Measurements from ENCODE around the gene DUSP9.
"Not testable (repeated sequence)": the region's sequence is repeated elsewhere in the genome, so short reads cannot be mapped to it uniquely, and the experiment has no call there.

Gene DUSP9

DNA sequence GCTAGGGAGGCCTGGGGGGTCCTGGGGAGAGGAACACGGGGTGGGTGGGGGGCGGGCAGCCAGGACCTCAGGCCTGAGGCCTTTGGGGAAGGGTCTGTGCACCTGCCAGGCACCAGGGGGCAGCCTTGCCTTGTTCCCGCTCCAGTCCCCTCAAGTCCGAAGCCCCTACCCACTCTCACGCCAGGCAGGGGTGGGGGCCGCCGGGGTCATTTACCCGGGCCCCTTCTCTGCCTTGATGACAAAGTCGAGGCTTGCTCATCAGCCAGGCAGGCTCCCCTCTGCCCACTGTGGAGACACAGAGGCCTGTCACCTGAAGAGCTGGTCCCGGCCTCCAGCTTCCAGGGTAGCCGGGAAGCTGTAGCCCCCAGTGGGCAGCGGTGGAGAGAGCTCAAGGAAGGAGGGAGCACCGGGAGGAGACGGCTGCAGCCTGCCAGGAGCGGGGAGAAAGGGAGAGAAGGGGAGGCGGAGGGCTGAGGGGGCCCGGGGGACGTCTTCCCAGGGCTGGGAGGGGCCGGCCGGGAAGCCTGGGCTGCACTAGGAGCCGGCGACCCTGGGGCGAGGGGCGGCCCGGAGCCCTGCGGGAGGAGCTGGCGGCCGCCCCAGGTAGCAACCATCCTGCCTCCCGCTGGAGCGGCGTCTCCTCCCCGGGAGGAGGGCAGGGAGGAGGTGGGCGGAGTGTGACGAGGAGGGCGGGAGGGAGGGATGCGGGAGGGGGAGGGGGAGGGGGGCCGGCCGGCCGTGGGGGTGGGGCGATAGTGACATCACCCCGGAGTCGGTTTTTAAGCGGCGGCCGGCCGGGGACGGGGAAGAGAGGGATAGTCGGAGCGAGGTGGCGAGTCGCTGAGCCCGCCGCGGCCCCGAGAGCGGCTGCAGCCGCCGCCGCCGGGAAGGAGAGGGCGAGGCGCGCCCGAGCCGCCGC is 40.4 kb downstream of the DUSP9 start, which contains the start of gene SLC6A8:
Gene SLC6A8 (plus strand): TSS at position 806 of the 919 bp plus-strand sequence. CDS start 649 bp downstream, outside the sequence.
- in situ Hi-C loops (cut with MboI; ENCODE audit: low pct_unique_long_range_greater_than_20kb, low sequenced_read_pairs): no loop called here
- peak; percentile 58 for DNase-seq

DNA sequence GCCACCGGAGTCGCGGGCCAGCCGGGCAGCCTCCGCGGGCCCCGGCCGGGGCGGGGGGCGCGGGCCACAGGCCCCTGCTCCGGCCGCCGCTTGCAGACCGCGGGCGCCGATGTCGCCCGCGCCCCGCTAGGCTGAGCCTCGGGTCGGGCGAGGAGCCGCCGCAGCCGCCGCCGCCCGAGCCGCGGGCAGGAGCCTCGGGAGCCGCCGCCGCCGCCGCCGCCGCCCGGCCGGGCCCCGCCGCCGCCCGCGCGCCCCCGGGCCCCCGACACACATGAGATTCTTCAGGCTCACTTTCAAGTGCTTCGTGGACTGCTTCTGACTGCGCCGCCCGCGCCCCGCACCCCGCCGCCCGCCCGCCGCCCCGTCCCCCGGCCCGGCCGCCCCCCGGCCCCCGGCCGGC is 41.1 kb downstream of the DUSP9 start:
- in situ Hi-C loops (cut with MboI; ENCODE audit: low pct_unique_long_range_greater_than_20kb, low sequenced_read_pairs): no loop called here
- no peak for DNase-seq

DNA sequence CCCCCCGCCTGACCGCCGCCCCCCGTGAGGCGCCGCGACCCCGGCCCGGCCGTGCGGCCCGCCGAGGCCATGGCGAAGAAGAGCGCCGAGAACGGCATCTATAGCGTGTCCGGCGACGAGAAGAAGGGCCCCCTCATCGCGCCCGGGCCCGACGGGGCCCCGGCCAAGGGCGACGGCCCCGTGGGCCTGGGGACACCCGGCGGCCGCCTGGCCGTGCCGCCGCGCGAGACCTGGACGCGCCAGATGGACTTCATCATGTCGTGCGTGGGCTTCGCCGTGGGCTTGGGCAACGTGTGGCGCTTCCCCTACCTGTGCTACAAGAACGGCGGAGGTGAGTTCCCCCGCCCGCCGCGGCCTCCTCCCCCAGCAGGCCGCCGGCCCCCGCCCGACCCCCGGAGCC is 41.5 kb downstream of the DUSP9 start:
- in situ Hi-C loops (cut with MboI; ENCODE audit: low pct_unique_long_range_greater_than_20kb, low sequenced_read_pairs): no loop called here
- no peak for DNase-seq

DNA sequence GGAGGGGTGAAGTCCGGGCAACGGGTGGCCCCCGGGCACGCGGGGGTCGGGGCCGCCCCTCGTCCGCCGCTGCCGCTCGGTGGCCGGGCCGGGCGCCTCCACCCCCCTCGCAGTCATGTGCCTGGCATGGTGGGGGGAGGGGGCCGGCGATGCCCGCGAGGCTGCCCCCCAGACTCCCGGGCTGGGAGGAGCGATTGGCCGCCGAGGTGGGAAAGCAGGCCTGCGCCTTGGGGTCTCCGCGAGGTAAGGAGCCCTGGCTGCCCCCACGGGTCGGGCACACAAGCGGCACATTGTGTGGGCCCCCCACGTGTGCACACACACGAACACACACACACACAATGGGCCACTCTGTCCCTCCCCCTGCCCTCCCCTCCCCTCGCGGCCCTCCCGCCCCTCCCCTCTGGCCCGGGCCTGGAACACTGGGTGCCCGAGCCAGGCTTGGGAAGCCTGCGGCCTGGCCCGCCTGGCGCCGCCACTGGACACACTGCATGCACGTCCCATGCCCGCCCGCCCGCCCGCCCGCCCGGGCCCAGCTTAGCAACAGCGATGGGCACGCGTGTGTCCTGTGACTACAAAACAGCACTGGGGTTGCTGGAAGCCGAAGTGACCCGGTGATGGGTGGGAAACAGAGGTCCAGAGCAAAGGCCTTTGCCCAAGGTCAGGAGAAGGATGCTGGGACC is 42.0 kb downstream of the DUSP9 start:
- in situ Hi-C loops (cut with MboI; ENCODE audit: low pct_unique_long_range_greater_than_20kb, low sequenced_read_pairs): no loop called here
- DNase-seq: no peak

DNA sequence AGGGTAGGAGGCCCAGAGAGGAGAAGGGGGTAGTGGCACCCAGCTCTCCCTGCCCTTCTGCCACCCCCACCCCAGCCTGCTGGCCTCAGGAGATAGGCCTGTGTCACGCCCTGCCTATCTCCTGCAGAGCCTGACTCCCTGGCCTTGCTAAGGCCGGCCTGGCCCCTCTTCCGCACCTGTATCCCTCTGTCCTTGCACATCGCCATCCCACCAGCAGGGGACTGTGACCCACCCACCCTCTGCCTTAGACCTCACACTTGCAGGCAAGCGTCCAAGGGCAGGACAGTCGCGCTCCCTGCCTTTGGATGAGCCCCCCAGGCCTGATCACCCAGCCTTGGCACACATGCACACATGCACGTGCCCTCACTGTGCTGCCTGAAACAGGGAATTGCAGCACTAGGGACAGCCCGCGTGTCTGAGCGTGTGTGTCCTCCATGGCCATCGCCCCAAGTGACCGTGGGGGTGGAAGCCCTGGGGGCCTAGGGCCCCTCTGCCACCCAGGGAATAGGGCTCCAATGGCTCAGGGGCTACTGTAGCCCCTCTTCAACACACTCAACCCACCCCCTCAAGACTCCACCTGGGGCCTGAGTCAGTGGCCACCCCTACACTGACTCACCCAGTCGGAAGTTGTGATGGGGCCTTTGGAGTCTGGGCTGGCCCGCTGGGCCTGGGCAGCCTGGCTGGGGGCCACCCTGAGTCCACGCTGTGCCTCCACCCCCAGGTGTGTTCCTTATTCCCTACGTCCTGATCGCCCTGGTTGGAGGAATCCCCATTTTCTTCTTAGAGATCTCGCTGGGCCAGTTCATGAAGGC is 42.9 kb downstream of the DUSP9 start:
- in situ Hi-C loops (cut with MboI; ENCODE audit: low pct_unique_long_range_greater_than_20kb, low sequenced_read_pairs): no loop called here
- DNase-seq: no peak

DNA sequence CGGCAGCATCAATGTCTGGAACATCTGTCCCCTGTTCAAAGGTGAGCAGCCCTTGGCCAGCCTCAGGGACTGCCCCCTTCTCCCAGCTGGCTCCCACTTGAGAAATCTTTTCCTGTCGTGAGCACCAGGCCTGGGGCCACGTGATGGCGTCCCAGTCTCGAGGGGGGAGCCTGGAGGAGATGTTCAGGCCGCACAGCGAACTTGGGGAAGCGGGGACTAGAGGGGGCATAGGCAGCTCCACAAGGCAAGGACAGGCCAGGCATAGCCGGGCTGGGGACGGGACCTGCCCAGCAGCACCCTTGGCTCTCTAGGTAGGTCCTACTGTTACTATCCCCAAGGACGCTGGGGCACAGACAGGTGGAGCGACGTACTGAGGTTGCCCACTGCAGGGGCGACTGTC is 43.5 kb downstream of the DUSP9 start:
- in situ Hi-C loops (cut with MboI; ENCODE audit: low pct_unique_long_range_greater_than_20kb, low sequenced_read_pairs): no loop called here
- DNase-seq: no peak

DNA sequence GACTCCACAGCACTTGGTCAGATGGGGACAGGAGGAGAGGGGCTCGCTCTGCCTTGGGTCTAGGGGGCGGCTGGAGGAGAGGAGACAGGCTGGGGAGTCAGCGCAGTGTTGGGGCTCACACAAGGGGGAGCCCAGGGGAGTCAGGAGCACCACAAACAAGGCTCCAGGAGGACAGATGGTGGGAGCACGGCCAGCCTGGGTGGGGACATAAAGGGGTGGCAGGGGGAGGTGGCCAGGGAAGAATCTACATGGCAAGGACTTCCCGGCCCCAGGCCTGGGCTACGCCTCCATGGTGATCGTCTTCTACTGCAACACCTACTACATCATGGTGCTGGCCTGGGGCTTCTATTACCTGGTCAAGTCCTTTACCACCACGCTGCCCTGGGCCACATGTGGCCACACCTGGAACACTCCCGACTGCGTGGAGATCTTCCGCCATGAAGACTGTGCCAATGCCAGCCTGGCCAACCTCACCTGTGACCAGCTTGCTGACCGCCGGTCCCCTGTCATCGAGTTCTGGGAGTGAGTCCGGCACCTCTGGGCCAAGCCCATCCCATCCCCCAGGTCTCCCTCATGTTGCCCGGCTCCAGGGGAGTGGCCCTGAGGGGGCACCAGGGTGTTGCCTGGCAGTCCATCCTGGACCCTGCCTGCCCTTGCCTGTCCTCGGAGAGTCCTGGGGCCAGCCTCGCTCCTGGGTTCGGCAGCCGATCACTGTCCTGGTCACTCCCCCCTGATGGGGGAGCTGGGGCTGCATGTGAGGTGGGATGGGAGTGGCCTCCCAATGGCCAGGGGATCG is 44.2 kb downstream of the DUSP9 start:
- DNase-seq; in situ Hi-C loops (cut with MboI; ENCODE audit: low pct_unique_long_range_greater_than_20kb, low sequenced_read_pairs): not testable (repeated sequence)

DNA sequence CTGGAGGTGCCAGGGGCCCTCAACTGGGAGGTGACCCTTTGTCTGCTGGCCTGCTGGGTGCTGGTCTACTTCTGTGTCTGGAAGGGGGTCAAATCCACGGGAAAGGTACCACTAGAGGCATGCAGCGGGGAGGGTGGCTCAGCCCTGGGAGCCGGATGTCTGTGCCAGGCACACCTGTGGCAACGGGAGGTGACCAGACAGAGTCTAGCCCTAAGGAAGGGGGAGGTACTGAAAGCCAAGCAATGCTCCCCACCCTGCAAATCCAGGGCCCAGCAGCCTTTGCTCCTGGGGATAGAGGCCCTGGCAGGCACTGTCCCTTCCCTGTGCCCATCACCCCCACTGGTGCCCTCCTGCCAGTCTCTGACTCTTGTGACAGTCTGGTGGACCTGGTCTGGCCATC is 45.0 kb downstream of the DUSP9 start:
- no peak for DNase-seq
- in situ Hi-C loops (cut with MboI; ENCODE audit: low pct_unique_long_range_greater_than_20kb, low sequenced_read_pairs): no loop called here

DNA sequence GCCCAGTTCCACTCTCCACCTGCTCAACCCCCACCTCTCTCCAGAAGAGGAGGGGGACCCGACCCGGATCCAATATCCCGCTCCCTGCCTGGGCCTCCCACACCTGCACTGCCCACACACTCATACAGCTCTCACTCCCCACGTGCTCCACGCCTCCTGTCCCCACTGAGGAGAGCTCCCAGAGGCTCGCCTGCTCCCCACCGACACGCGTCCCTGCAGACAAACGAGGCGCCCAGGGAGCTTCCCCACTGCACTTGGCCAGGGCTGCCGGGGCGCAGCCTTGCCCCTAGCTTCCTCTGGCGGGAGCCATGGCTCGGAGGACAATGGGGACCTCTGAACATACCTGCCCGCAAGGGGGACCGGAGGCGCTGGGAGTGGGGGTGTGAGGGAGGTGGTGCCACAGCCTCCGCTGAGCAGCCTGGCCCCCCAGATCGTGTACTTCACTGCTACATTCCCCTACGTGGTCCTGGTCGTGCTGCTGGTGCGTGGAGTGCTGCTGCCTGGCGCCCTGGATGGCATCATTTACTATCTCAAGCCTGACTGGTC is 45.7 kb downstream of the DUSP9 start:
- in situ Hi-C loops (cut with MboI; ENCODE audit: low pct_unique_long_range_greater_than_20kb, low sequenced_read_pairs): no loop called here
- no peak for DNase-seq

DNA sequence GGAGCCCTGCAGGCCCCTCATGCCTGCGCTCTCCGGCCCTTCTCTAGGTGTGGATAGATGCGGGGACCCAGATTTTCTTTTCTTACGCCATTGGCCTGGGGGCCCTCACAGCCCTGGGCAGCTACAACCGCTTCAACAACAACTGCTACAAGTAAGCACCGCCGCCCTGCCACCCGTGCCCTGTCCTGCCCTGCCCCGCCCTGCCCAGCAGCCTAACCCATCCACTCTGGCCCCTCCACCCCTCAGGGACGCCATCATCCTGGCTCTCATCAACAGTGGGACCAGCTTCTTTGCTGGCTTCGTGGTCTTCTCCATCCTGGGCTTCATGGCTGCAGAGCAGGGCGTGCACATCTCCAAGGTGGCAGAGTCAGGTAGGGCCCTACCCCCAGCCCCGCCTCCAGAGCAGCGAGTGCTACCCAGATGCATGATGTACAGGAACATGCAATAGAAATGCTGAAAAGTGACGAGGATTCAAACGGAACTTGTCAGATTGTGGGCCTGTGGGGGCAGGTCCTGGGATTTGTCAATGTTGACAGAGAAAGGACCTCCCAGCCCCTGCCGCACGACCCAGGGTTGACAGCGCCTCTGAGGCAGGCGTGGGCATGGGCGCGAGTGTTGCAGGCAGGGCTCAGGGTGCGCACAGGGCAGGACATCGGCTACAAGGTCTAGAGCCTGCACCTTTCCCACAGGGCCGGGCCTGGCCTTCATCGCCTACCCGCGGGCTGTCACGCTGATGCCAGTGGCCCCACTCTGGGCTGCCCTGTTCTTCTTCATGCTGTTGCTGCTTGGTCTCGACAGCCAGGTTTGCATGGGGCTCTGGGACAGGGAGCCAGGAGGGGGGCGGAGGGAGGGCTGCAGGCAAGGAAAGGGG is 46.4 kb downstream of the DUSP9 start:
- in situ Hi-C loops (cut with MboI; ENCODE audit: low pct_unique_long_range_greater_than_20kb, low sequenced_read_pairs): no loop called here
- no peak for DNase-seq

DNA sequence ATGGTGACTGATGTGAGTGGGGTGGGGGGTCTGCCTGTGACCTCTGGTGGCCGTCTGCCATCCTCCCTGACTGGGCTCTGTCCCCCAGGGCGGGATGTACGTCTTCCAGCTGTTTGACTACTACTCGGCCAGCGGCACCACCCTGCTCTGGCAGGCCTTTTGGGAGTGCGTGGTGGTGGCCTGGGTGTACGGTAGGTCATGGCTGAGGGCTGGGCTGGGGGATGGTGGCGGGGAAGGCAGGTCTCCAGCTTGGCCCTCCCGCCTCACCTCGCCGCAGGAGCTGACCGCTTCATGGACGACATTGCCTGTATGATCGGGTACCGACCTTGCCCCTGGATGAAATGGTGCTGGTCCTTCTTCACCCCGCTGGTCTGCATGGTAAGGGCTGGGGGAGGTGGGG is 47.3 kb downstream of the DUSP9 start:
- in situ Hi-C loops (cut with MboI; ENCODE audit: low pct_unique_long_range_greater_than_20kb, low sequenced_read_pairs); DNase-seq: not testable (repeated sequence)

DNA sequence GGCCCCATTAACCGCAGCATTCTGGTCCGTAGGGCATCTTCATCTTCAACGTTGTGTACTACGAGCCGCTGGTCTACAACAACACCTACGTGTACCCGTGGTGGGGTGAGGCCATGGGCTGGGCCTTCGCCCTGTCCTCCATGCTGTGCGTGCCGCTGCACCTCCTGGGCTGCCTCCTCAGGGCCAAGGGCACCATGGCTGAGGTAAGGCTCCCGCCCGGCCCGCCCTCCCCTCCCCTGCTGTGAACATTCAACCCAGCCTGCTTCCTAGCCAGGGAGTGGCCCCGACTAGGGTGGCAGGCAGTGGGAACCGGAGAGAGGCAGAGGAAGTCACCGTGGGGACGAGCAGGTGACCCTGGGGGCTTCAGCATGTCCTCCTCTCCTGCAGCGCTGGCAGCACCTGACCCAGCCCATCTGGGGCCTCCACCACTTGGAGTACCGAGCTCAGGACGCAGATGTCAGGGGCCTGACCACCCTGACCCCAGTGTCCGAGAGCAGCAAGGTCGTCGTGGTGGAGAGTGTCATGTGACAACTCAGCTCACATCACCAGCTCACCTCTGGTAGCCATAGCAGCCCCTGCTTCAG is 47.8 kb downstream of the DUSP9 start:
- DNase-seq: no peak
- in situ Hi-C loops (cut with MboI; ENCODE audit: low pct_unique_long_range_greater_than_20kb, low sequenced_read_pairs): no loop called here

DNA sequence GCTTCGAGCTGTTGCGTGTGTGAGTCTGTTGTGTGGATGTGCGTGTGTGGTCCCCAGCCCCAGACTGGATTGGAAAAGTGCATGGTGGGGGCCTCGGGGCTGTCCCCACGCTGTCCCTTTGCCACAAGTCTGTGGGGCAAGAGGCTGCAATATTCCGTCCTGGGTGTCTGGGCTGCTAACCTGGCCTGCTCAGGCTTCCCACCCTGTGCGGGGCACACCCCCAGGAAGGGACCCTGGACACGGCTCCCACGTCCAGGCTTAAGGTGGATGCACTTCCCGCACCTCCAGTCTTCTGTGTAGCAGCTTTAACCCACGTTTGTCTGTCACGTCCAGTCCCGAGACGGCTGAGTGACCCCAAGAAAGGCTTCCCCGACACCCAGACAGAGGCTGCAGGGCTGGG is 49.1 kb downstream of the DUSP9 start:
- in situ Hi-C loops (cut with MboI; ENCODE audit: low pct_unique_long_range_greater_than_20kb, low sequenced_read_pairs): no loop called here
- DNase-seq: no peak

DNA sequence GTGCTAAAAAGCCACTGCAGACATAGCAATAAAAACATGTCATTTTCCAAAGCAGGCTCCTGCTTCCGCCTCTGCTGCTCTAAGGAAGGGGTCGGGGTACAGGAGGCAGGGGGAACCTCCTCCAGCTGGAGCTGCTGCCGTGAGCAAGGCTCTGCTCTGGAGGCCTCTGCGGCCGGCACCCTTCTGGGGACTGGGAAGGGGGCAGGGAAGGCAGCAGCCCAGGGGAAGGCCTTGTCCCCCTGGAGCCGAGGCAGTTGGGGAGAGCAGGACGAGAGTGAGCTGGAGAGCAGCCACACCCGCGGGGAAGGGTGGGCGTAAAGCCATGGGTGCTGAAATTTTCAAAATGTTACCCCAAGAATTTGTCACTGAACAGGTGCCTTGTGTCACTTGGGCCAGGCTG is 49.5 kb downstream of the DUSP9 start:
- DNase-seq: not testable (repeated sequence)

DNA sequence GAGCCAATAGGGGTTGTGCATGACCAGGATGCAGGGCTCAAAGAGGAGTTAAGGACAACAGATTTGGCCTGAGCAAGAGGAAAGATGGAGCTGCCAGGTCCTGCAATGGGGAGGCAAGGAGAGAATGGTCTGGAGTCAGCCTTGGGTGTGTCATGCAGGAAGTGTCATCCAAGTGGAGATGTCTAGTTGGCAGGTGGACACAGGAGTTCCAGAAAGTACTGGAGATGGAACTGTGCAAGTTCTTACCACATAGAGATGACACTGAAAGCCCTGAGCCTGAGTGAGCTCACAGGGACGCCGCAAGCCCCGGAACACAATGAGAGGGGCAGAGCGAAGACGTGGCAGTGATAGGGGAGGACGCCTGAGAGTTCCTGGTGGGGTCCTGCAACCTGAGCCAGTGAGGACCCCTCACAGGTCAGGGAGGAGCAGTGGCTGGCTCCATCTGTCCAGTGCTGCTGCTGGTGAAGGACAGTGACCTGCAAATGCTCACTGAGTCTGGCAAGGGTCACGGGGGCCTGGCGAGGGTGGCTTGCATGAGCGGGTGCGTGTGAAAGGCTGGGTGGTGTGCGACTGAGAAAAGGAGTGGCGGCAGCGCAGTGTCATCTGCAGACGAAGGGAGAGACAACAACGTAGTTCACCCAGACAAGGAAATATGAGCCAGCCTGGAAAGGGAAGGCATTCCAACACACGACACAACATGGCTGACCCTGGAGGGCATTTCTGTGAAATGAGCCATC is 50.2 kb downstream of the DUSP9 start:
- DNase-seq; in situ Hi-C loops (cut with MboI; ENCODE audit: low pct_unique_long_range_greater_than_20kb, low sequenced_read_pairs): not testable (repeated sequence)

More for the DNA sequence above, 49.5 kb downstream of the DUSP9 start:
- in situ Hi-C loops (cut with MboI; ENCODE audit: low pct_unique_long_range_greater_than_20kb, low sequenced_read_pairs): not testable (repeated sequence)

DNA sequence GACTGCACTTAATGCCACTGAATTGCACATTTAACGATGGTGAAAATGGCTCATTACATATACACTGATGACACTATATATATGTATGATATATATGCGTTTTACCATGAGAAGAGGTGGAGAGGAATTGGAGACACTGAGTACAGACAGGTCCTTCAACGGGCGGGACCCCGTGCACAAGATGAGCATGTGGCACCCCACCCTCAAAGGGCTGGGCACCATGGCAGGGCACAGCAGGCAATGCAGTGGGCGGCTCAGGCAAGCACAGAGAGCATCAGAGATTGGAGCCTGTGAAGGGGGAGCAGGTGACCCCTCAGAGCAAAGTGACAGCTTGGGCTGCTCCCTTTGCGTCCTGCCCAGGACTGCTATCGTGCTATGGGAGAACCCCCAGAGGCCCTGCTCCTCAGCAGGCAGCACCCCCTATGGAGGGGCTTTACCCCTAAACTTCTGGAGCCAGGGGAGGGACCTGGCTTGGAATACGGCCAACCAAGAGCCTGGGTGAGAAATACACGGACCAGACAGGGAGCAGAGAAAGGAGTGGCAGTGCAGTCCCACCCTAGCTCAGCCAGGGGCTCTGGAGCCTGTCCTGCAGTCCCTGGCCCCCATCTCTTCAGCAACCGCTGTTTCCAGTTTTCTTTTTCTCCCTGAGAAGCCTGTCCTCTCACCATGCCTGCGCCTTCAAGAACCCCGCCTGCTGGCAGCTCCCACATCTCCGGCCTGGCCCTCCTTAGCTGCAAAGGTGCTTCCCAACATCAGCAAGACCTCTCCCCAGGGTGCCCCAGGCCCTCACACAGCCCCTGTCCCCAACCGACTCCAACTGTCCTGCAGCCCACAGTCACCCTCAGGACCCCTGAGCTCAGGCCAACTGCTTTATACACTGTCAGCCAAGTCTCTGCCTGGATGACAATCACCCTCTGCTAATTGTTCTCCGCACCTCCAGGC is 51.2 kb downstream of the DUSP9 start:
- in situ Hi-C loops (cut with MboI; ENCODE audit: low pct_unique_long_range_greater_than_20kb, low sequenced_read_pairs): no loop called here
- no peak for DNase-seq
